T-helper 1 cell treated with Interleukin-12 subunit alpha and Interleukin-12 subunit beta and Interleukin-4 antibody, amounts not matched to agents 30 μg/mL and 1 μg/mL, for 36 hours (primary cell): ENCODE measurements around the gene FILIP1L.

Experiments used
- H3K27ac Mint-ChIP-seq: one replicate; pipeline ENCODE4 v1.8.0; 2021; ENCODE audit warnings: mild to moderate bottlenecking, mixed read lengths
- H3K27me3 Mint-ChIP-seq: one replicate; pipeline ENCODE4 v1.8.0; 2021; ENCODE audit warnings: low read depth, mixed read lengths
- H3K36me3 Mint-ChIP-seq: one replicate; pipeline ENCODE4 v1.8.0; 2021; ENCODE audit warnings: low read depth, mixed read lengths
- H3K4me1 Mint-ChIP-seq: one replicate; pipeline ENCODE4 v1.8.0; 2021; ENCODE audit warnings: low read depth, mixed read lengths
- H3K4me3 Mint-ChIP-seq: one replicate; pipeline ENCODE4 v1.8.0; 2021; ENCODE audit warnings: mild to moderate bottlenecking, moderate library complexity, mixed read lengths
- H3K9me3 Mint-ChIP-seq: one replicate; pipeline ENCODE4 v1.8.0; 2021; ENCODE audit warnings: mixed read lengths

Gene FILIP1L

DNA sequence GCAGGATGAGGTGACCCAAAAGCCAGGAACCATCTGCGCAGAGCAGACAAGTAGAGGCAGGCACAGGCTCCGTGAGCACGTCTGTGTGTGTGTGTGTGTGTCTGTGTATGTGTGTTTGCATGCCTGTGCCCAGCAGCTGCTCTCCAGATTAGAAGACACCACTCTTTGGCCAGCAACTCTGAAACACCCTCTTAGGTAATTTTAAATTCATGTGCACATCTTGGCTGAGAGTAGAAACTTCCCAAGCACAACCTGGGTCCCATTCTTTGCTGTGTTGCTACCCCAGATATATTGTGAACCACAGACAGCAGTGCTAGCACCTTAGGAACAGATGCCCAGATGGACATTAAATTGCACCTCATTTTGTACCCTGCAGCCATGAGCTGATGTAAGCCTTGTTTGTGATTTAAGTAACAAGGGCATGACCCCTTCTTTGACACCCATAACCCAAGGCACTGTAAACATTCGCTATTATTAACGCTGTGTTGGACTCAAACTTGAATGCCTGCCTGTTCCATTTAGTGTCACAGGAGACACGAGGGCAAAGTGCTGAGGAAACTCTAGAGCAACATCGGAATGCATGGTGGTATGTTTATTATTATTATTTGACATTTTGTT lies at the start of gene FILIP1L:
Gene FILIP1L, minus strand, starts transcription at position 89 of the 618 bp plus-strand sequence.
- Mint-ChIP-seq H3K27ac (no peak within 1 kb of the TSS), H3K4me3 (no peak within 1 kb of the TSS), H3K4me1 (no peaks in the 10 kb centered on the region), H3K27me3 (no peaks in the 10 kb centered on the region), H3K9me3 (no peaks in the 10 kb centered on the region), H3K36me3 (no peaks in the 10 kb centered on the region)

DNA sequence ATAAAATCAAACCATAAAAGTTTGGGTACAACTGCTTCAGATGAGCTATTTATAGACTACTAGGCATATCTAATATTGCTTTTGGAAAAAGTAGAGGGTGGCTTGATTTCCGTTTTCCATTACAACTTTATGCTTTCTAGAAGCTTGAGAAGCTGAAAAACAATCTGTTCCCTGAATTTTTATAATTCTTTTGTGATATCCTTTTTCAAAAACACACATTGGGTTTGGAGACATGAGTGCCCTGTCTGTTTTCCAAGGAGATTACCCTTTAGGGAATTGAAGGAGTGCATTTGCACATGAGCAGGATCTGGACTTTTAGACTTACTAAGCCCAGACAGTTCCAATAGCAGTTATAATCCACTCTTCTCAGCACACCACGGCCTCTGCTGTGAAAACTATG lies 49.5 kb upstream of the FILIP1L start:
- Mint-ChIP-seq H3K27me3 (no peaks in the 10 kb centered on the region), H3K4me1 (peaks cover 2% of the 10 kb centered on the region), H3K36me3 (no peaks in the 10 kb centered on the region), H3K9me3 (no peaks in the 10 kb centered on the region), H3K4me3 (no peak overlapping the region), H3K27ac (no peak overlapping the region)

DNA sequence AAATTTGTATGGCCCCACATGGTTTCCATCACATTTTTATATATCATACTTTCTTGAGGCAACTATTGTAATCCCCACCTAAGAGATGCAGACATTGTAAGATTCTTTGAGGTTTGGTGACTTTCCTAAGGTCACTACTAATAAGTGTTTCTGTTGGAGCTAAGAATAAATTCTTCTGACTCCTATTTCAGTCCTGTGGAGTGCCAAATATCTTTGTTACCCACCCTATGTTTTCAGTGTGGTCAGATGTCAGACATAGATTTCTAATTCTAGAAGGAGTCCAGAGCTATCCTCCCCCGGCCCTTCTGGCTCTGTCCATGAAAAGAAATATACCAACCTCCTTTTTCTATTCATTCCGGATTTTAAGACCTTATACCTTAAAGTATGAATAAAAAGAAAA lies 46.2 kb upstream of the FILIP1L start:
- H3K9me3 Mint-ChIP-seq: peaks cover 13% of the 10 kb centered on the region
- no peak overlapping the region for H3K4me3 Mint-ChIP-seq
- peaks cover 13% of the 10 kb centered on the region for H3K36me3 Mint-ChIP-seq
- no peaks in the 10 kb centered on the region for H3K27me3 Mint-ChIP-seq
- no peak overlapping the region for H3K27ac Mint-ChIP-seq
- peaks cover 2% of the 10 kb centered on the region for H3K4me1 Mint-ChIP-seq

DNA sequence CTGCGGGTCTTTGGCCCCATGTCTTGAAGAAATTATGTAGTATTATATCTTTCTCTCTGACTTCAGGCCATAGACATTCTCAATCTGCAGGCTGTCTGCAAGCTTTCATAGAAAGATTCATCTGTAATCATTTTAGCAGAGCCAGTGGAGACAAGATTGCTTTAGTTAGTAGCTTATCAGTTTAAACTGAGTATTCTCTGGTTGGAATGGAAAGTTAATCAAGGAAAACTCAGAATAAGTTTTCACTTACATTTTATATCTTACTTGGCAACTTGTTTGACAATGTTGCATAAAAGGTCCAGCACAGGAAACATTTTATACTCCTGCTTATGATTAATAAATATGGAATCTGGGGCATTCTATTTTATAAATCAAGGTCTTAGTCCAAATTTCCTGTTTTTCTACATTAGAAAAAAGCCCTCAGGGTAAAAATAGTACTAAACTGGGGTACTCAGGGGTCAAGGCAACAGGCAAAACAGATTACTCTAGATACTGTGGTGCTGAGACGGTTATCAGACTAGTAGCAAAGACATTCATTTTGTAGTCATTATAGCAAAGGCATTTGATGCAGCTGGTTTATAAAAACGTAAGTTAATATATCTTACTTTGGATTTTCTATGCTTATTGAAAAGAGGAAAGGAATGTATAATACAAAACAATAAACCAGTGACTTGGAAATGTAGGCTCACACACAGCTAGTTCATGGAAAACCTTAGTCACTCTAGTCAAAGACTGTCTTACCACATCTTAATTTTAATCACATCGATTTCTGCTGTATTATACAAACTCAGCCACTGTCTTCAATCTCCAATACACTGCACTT lies 45.2 kb upstream of the FILIP1L start:
- Mint-ChIP-seq H3K36me3 (peaks cover 19% of the 10 kb centered on the region), H3K4me1 (peaks cover 4% of the 10 kb centered on the region), H3K4me3 (no peak overlapping the region), H3K9me3 (peaks cover 20% of the 10 kb centered on the region), H3K27ac (no peak overlapping the region), H3K27me3 (no peaks in the 10 kb centered on the region)

DNA sequence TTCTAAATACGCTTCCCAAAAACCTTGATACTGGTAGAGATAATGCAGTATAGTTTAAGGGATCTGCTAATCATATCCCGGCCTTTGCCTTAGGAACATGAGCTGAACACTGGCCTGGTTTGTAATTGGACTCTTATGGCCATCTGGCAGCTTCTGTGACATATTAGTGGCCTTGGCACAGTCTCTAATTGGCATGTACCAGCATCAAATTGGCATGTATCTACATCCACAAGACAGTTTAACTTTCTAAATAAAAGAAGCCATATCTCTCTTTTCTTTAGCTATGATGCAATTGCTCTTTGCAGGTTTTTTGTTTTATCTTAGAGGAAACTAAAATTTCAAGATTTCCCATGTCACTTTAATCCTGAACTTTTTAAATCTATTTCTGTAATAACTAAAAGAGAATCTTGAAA lies 44.6 kb upstream of the FILIP1L start:
- Mint-ChIP-seq H3K4me1 (peaks cover 4% of the 10 kb centered on the region), H3K4me3 (no peak overlapping the region), H3K27ac (no peak overlapping the region), H3K27me3 (no peaks in the 10 kb centered on the region), H3K36me3 (peaks cover 19% of the 10 kb centered on the region), H3K9me3 (peaks cover 20% of the 10 kb centered on the region)

DNA sequence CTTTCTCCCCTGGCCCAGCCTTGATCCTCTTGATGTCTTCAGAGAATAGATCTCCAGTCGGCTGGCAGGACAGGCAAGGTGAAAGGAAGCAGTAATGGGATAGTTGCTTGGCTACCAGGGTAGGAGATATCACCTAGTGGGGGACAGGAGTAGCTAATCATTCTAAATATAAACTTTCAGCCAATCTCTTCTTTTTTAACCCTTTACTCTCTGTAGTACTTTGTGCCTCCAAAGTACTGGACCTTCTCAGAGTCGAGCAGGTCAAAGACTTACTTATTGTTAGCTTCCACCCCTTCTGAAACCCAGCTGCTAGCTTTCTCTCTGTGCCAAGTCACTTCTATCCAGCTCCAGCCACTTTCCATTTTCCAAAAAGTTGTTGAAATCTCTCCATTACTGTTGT lies 43.4 kb upstream of the FILIP1L start:
- Mint-ChIP-seq H3K4me1 (peaks cover 4% of the 10 kb centered on the region), H3K36me3 (peaks cover 20% of the 10 kb centered on the region), H3K27me3 (no peaks in the 10 kb centered on the region), H3K27ac (no peak overlapping the region), H3K9me3 (peaks cover 25% of the 10 kb centered on the region), H3K4me3 (no peak overlapping the region)

DNA sequence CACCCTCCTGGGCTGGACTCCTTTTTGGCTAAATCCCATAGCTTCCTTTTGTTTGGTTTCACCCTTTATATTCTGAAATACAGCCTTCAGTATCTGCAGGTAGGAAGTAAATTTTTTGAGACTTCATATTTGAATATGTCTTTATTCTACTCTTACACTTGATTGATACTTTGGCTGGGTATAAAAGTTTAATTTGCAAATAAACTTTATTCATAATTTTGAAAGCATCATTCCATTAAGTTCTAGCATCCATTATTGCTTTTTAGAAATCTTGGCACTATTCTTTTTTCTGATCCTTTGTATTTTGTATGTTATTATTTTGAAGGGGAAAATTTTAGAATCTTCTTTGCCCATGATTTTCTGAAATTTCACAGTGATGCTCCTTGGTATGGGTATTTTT lies 41.3 kb upstream of the FILIP1L start:
- Mint-ChIP-seq H3K4me1 (peaks cover 4% of the 10 kb centered on the region), H3K4me3 (no peak overlapping the region), H3K27ac (no peak overlapping the region), H3K36me3 (peaks cover 27% of the 10 kb centered on the region), H3K27me3 (no peaks in the 10 kb centered on the region), H3K9me3 (peaks cover 25% of the 10 kb centered on the region)

DNA sequence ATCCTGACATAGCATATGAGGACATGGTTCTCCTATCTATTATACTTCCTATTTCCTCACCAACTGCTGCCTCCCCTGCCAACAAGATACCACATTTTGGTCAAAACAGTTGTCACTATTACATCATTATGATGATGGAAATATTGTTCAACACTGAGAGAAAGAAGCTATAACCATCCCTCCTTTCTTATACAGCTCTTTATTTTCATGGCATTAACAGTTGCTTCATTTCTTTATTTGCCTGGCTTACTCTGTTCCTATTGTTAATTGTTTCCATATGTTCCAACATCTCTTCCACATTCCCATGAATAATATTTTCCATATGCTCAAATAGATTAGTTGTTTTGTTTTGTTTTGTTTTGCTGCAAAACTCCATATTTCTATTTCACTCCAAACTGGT lies 40.8 kb upstream of the FILIP1L start:
- Mint-ChIP-seq H3K4me1 (peaks cover 4% of the 10 kb centered on the region), H3K4me3 (no peak overlapping the region), H3K36me3 (peaks cover 27% of the 10 kb centered on the region), H3K9me3 (peaks cover 25% of the 10 kb centered on the region), H3K27me3 (no peaks in the 10 kb centered on the region), H3K27ac (no peak overlapping the region)

DNA sequence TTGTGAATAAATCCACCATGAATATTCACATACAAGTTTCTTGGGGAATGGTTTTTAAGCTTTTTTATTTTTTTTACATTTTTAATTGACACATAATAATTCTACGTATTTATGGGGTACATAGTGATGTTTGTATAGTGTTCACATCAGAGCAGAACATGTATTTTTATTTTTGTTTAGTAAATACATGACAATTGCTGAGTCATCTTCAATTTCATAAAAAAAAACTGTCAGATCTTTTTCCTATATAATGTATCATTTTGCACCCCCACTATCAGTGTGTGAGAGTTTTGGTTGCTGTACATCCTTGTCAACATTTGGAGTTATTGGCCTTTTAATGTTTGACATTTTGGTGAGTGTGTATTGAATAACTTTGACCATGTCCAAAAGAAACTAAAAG lies 39.9 kb upstream of the FILIP1L start:
- Mint-ChIP-seq H3K4me1 (peaks cover 9% of the 10 kb centered on the region), H3K9me3 (peaks cover 25% of the 10 kb centered on the region), H3K27ac (no peak overlapping the region), H3K36me3 (peaks cover 34% of the 10 kb centered on the region), H3K27me3 (no peaks in the 10 kb centered on the region), H3K4me3 (no peak overlapping the region)

DNA sequence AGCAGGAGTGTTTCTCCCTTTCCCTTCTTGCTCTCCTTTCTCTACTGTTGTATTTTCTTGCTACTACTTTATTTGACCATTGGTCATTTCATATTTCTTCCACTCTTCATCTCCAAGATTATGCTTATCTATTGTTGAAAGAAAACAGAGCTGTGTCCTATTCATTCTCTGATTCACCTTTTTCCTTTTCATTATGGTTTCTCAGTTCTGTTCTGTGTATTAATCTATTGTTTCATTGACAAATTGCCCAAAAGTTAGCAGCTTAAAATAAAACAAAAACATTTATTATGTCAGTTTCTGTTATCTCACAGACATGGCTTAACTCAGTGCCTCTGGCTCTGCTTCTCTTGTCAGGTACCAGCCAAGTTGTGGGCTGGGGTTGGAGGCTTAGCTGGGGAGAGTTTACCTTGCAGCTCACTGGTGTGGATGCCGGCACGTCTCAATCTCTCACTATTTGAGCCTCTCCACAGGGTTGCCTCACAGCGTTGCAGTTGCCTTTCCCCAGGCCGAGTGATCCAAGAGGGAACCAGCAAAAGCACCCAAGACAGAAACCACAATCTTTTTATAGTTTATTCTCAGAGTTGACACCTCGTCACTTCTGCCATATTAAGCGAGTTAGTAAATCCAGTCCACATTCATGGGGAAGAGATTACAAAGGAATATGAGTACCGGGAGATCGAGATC lies 36.9 kb upstream of the FILIP1L start:
- Mint-ChIP-seq H3K4me1 (peaks cover 16% of the 10 kb centered on the region), H3K36me3 (peaks cover 30% of the 10 kb centered on the region), H3K9me3 (peaks cover 16% of the 10 kb centered on the region), H3K27ac (no peak overlapping the region), H3K27me3 (no peaks in the 10 kb centered on the region), H3K4me3 (no peak overlapping the region)

DNA sequence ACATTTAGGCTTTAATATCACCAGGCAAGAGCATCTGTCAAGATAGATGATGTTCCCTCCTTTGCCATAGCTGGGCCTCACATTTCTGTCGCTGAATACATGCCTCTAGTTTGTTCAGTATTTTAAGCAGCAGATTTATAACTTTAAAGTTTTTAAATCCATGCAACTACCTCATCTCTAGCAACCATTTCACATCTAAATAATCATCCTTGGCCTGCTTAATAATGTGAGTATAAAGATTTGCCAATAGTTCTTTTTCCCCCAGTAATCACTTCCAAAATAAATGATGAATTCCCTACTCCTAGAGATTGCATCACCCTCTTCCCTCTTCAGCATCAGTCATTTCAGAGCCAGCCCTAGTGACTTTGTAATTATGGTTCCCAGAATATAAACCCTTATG lies 36.2 kb upstream of the FILIP1L start:
- Mint-ChIP-seq H3K9me3 (peaks cover 12% of the 10 kb centered on the region), H3K4me1 (peaks cover 17% of the 10 kb centered on the region), H3K27me3 (no peaks in the 10 kb centered on the region), H3K4me3 (no peak overlapping the region), H3K27ac (no peak overlapping the region), H3K36me3 (peaks cover 27% of the 10 kb centered on the region)

DNA sequence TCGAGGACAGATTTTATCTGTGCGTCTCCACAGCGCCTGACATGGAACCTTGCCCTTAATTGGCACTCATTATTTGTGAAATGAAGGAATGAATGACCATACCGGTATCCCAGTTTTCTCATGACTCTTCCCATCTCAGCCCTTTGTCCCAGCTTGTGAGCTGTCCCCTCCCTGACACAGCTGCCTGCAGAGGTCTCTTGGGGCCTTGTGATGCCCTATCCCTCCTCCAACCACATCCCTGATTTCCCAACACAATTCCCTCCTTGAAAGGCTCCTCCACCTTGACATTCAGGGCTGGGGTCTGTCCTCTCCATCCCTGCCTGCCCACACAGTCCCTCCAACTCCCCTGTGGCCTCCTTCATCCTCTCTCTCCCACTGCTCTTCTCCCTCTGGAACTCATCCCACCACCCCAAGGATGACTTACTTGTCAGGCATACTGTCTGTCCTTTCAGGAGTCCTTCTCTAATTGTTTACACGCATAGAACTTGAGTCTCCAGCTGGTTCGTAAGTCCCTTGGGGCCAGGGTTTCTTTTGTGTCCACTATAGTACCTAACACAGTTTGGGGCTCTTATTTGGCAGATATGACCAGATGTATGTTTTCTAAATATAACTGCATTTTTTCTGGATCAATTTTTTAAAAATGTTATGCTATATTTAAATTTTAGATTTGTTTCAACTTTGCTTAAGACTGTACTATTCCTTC lies 35.6 kb upstream of the FILIP1L start:
- H3K9me3 Mint-ChIP-seq: peaks cover 5% of the 10 kb centered on the region
- peaks cover 17% of the 10 kb centered on the region for H3K4me1 Mint-ChIP-seq
- no peaks in the 10 kb centered on the region for H3K27me3 Mint-ChIP-seq
- peaks cover 22% of the 10 kb centered on the region for H3K36me3 Mint-ChIP-seq
- no peak overlapping the region for H3K27ac Mint-ChIP-seq
- H3K4me3 Mint-ChIP-seq: no peak overlapping the region

DNA sequence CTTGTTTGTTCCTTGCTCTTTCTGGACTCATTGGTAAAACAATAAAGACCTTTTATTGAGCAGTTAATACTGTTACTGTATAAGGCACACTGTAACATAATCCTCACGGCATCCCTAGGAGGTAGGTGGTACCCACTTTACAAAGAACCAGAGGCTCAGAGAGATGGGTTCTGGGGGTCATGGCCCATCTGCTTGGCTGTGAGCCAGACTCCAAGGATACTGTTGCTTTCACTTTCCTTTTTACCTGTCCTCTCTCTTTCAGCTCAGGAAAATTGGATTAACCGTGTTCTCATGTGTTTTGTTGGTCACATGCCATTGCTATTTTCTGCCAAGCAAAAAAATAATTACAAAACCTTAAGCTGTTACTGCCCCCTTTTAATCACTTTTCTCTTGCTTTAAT lies 34.8 kb upstream of the FILIP1L start:
- Mint-ChIP-seq H3K4me3 (no peak overlapping the region), H3K27me3 (no peaks in the 10 kb centered on the region), H3K27ac (no peak overlapping the region), H3K36me3 (peaks cover 22% of the 10 kb centered on the region), H3K4me1 (peaks cover 25% of the 10 kb centered on the region), H3K9me3 (peaks cover 6% of the 10 kb centered on the region)

DNA sequence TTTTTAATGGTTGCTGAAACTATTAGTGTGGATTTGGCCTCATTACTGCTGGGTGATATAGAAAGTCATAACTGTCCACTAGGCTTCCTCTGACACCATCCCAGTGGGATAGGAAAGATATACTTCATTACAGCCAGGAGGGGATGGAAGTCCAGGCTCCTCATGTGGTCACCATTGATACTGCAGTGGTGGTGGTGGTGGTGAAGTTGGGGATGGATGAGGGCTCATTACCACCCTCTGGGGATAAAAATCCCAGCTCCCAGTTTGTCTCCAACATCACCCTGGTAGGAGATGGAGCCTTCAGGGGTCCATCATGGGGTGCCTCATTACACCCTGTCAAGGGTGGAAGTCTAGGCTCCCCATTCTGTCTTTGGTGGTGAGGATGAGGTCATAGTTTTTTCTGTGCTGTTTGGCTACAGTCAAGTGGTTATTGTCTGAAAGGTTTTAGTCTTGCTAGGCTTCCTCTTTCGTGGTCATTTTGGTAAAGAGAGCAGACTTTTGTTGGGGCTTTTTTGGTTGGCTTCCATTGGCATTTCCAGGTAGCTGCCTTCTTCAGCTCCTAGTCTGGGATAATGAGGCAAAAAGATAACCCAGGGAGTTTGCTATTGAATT lies 30.1 kb upstream of the FILIP1L start:
- Mint-ChIP-seq H3K27me3 (no peaks in the 10 kb centered on the region), H3K27ac (peak overlapping the region; percentile 39), H3K9me3 (peaks cover 19% of the 10 kb centered on the region), H3K4me3 (no peak overlapping the region), H3K36me3 (peaks cover 19% of the 10 kb centered on the region), H3K4me1 (peaks cover 22% of the 10 kb centered on the region)
